Activated CD4-positive, alpha-beta T cell treated with anti-CD3 and anti-CD28 coated beads, Interleukin-2, amount 10 ng/mL, durations not matched to agents 7 days and 5 days (primary cell): ENCODE measurements around the gene RASSF4. TPM values are rescaled to one million over a fixed set of nuclear protein-coding genes. Genes with fewer than 3 reads are reported as not detected.

Experiments
- CTCF ChIA-PET: fragments of 350-600 bp; sonication (Branson Sonifier 250); formaldehyde crosslinking; loops from one replicate; lab custom pipeline; 2021; ENCODE audit warnings: antibody characterized with exemption; lab: Charles Lee
- POLR2A ChIA-PET: fragments of 350-600 bp; sonication (Branson Sonifier 250); formaldehyde crosslinking; loops from one replicate; lab custom pipeline; 2021; ENCODE audit warnings: antibody characterized with exemption; lab: Charles Lee
- DNase-seq: peaks from one replicate; pipeline ENCODE4 v3.0.0-alpha.2; 2020
- H3K27ac Mint-ChIP-seq: one replicate; pipeline ENCODE4 v1.8.0; 2021; ENCODE audit warnings: mild to moderate bottlenecking, moderate library complexity, mixed read lengths
- H3K27me3 Mint-ChIP-seq: one replicate; pipeline ENCODE4 v1.8.0; 2021; ENCODE audit warnings: mixed read lengths
- H3K36me3 Mint-ChIP-seq: one replicate; pipeline ENCODE4 v1.8.0; 2021; ENCODE audit warnings: low read depth, mixed read lengths
- H3K4me1 Mint-ChIP-seq: one replicate; pipeline ENCODE4 v1.8.0; 2021; ENCODE audit warnings: mixed read lengths
- H3K4me3 Mint-ChIP-seq: one replicate; pipeline ENCODE4 v1.8.0; 2021; ENCODE audit warnings: mild to moderate bottlenecking, moderate library complexity, mixed read lengths
- H3K9me3 Mint-ChIP-seq: one replicate; pipeline ENCODE4 v1.8.0; 2021; ENCODE audit warnings: mixed read lengths
- total RNA-seq, 2 experiments: library from RNA; stranded (reverse); gene quantifications; one replicate each; pipeline ENCODE4 v1.2.3, GENCODE V29; 2021

The RASSF4 gene
- total RNA-seq, 2 experiments from 2014 or later, result 0.42 to 0.52 TPM

- Mint-ChIP-seq H3K9me3 (peaks cover 3% of the 10 kb centered on the region), H3K4me3 (no peak overlapping the region), H3K27me3 (no peaks in the 10 kb centered on the region), H3K36me3 (peaks cover 12% of the 10 kb centered on the region), H3K4me1 (peaks cover 17% of the 10 kb centered on the region), H3K27ac (no peak overlapping the region)
- no peak for DNase-seq
- ChIA-PET CTCF (interaction anchor here (0.7 kb wide), 1 partner anchor 30 kb away, joined by 6 read pairs; no protein-coding TSS in a partner anchor), POLR2A (no interaction called here)
Observed at GRCh38 chr10:44954962-44955361, 4.6 kb upstream of the RASSF4 start.

- H3K27ac Mint-ChIP-seq, result no peak overlapping the region
- peaks cover 3% of the 10 kb centered on the region for H3K9me3 Mint-ChIP-seq
- H3K27me3 Mint-ChIP-seq, result no peaks in the 10 kb centered on the region
- no peak for DNase-seq
- POLR2A ChIA-PET, result no interaction called here
- peaks cover 12% of the 10 kb centered on the region for H3K36me3 Mint-ChIP-seq
- H3K4me3 Mint-ChIP-seq, result no peak overlapping the region
- CTCF ChIA-PET, result interaction anchor here (1.6 kb wide), 1 partner anchor 23 kb away, joined by 3 read pairs; no protein-coding TSS in a partner anchor
- peaks cover 18% of the 10 kb centered on the region for H3K4me1 Mint-ChIP-seq
Observed at GRCh38 chr10:44955413-44956070, 4.1 kb upstream of the RASSF4 start.

- Mint-ChIP-seq H3K36me3 (peaks cover 12% of the 10 kb centered on the region), H3K9me3 (peaks cover 3% of the 10 kb centered on the region), H3K4me1 (peaks cover 21% of the 10 kb centered on the region), H3K27me3 (no peaks in the 10 kb centered on the region), H3K27ac (no peak overlapping the region), H3K4me3 (no peak overlapping the region)
- ChIA-PET CTCF (interaction anchor here (1.6 kb wide), 1 partner anchor 23 kb away, joined by 3 read pairs; no protein-coding TSS in a partner anchor), POLR2A (no interaction called here)
- no peak for DNase-seq
Observed at GRCh38 chr10:44956226-44956625, 3.4 kb upstream of the RASSF4 start.

GRCh38 chr10:44956717-44957706, 2.6 kb upstream of the RASSF4 start:
- no peak overlapping the region for H3K4me3 Mint-ChIP-seq
- ChIA-PET POLR2A (no interaction called here), CTCF (interaction anchor here (1.1 to 1.6 kb wide), 2 partner anchors 12 to 24 kb away, joined by 3 read pairs; no protein-coding TSS in a partner anchor)
- peaks cover 3% of the 10 kb centered on the region for H3K9me3 Mint-ChIP-seq
- DNase-seq, result no peak
- no peaks in the 10 kb centered on the region for H3K27me3 Mint-ChIP-seq
- peaks cover 21% of the 10 kb centered on the region for H3K4me1 Mint-ChIP-seq
- H3K27ac Mint-ChIP-seq, result peak overlapping the region; percentile 13
- H3K36me3 Mint-ChIP-seq, result peaks cover 12% of the 10 kb centered on the region

GRCh38 chr10:44958196-44958897, 1.3 kb upstream of the RASSF4 start:
- CTCF ChIA-PET, result interaction anchor here (0.7 to 1.2 kb wide), 2 partner anchors 26 to 146 kb away, joined by 3 read pairs; no protein-coding TSS in a partner anchor
- POLR2A ChIA-PET, result no interaction called here
- peak overlapping the region; percentile 83 for H3K4me3 Mint-ChIP-seq

GRCh38 chr10:44958898-44959246, 730 bp upstream of the RASSF4 start:
- Mint-ChIP-seq H3K36me3 (peaks cover 12% of the 10 kb centered on the region), H3K9me3 (peaks cover 3% of the 10 kb centered on the region), H3K4me1 (peaks cover 21% of the 10 kb centered on the region), H3K27ac (peak overlapping the region; percentile 87), H3K27me3 (no peaks in the 10 kb centered on the region), H3K4me3 (peak overlapping the region; percentile 83)
- POLR2A ChIA-PET, result no interaction called here
- DNase-seq, result no peak
- CTCF ChIA-PET, result interaction anchor here (0.7 to 1.2 kb wide), 2 partner anchors 26 to 146 kb away, joined by 3 read pairs; no protein-coding TSS in a partner anchor

More at GRCh38 chr10:44958196-44958897, 1.3 kb upstream of the RASSF4 start:
- H3K36me3 Mint-ChIP-seq, result peaks cover 12% of the 10 kb centered on the region
- H3K4me1 Mint-ChIP-seq, result peaks cover 21% of the 10 kb centered on the region
- H3K27me3 Mint-ChIP-seq, result no peaks in the 10 kb centered on the region
- DNase-seq, result no peak
- H3K27ac Mint-ChIP-seq, result peak overlapping the region; percentile 87
- peaks cover 3% of the 10 kb centered on the region for H3K9me3 Mint-ChIP-seq

- POLR2A ChIA-PET, result no interaction called here
- no peak for DNase-seq
- peaks cover 12% of the 10 kb centered on the region for H3K36me3 Mint-ChIP-seq
- CTCF ChIA-PET, result no interaction called here
- H3K27ac Mint-ChIP-seq, result no peak overlapping the region
- peaks cover 3% of the 10 kb centered on the region for H3K9me3 Mint-ChIP-seq
- H3K27me3 Mint-ChIP-seq, result no peaks in the 10 kb centered on the region
- H3K4me1 Mint-ChIP-seq, result peaks cover 19% of the 10 kb centered on the region
- H3K4me3 Mint-ChIP-seq, result peak overlapping the region; percentile 83
Observed at GRCh38 chr10:44960088-44960460, 472 bp downstream of the RASSF4 start.

- CTCF ChIA-PET, result no interaction called here
- DNase-seq, result no peak
- POLR2A ChIA-PET, result no interaction called here
- Mint-ChIP-seq H3K27ac (no peak overlapping the region), H3K4me1 (peaks cover 19% of the 10 kb centered on the region), H3K9me3 (peaks cover 3% of the 10 kb centered on the region), H3K27me3 (no peaks in the 10 kb centered on the region), H3K36me3 (peaks cover 12% of the 10 kb centered on the region), H3K4me3 (peak overlapping the region; percentile 35)
Observed at GRCh38 chr10:44960482-44961229, 1.1 kb downstream of the RASSF4 start.

- Mint-ChIP-seq H3K4me3 (no peak overlapping the region), H3K36me3 (peaks cover 8% of the 10 kb centered on the region), H3K9me3 (peaks cover 3% of the 10 kb centered on the region), H3K4me1 (peaks cover 19% of the 10 kb centered on the region), H3K27me3 (no peaks in the 10 kb centered on the region), H3K27ac (no peak overlapping the region)
- DNase-seq, result no peak
- ChIA-PET POLR2A (no interaction called here), CTCF (interaction anchor here (2.2 kb wide), 1 partner anchor 19 kb away, joined by 5 read pairs; no protein-coding TSS in a partner anchor)
Observed at GRCh38 chr10:44961230-44961571, 1.6 kb downstream of the RASSF4 start.

GRCh38 chr10:44961931-44962750, 2.5 kb downstream of the RASSF4 start:
- ChIA-PET CTCF (interaction anchor here (1.9 to 2.9 kb wide), 3 partner anchors 18 to 38 kb away, joined by 4 to 11 read pairs (median 5); no protein-coding TSS in a partner anchor), POLR2A (no interaction called here)
- Mint-ChIP-seq H3K4me3 (no peak overlapping the region), H3K27ac (no peak overlapping the region), H3K9me3 (no peaks in the 10 kb centered on the region), H3K27me3 (no peaks in the 10 kb centered on the region), H3K4me1 (peaks cover 19% of the 10 kb centered on the region), H3K36me3 (no peaks in the 10 kb centered on the region)
- DNase-seq, result no peak
